ENCODE results near the gene SLC6A3.

The SLC6A3 gene

GRCh38 chr5:1344975-1345838 lies 100.0 kb downstream of the SLC6A3 start, which contains the start of gene CLPTM1L:
Gene CLPTM1L, minus strand, starts transcription at chr5:1345099. Its CDS starts 258 bp downstream, at chr5:1344841.
- DNase-seq: peak; percentile 85

- DNase-seq: no peak
These were observed 101.0 kb downstream of the SLC6A3 start for GRCh38 chr5:1343931-1344901.

GRCh38 chr5:1343315-1343751 lies 101.9 kb downstream of the SLC6A3 start:
- DNase-seq: no peak
